Measurements from ENCODE around the gene LRRC19. TPM values are rescaled to one million over a fixed set of nuclear protein-coding genes. Genes with fewer than 3 reads are reported as not detected.

Gene LRRC19
- total RNA-seq, 2 donors from 2014 or later: 98.5 to 116 TPM

DNA sequence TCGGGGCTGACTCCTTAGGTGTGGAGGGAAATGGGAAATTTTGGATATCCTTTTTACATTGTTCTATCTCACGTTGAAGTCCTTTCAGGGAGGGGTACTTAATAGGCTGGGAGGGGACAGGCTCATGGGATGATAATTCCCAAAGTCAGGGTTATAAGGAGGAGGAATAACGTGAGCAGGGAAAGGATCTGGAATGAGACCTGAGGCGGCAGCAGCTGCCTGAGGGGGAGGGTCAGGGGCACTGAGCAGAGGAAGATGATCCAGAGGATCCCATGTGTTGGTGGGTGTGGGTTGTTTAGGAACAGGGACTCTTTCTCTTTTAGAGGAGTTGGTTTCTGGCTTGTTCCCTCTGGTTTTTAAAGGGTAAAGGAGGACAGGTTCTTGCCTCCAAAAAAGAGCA, 30.5 kb downstream of the LRRC19 start:
- ATAC-seq: no peak
- DNase-seq: no peak
- intact Hi-C loops (cut with DNase I, micrococcal nuclease): loop anchor here in 1 of 2 donors (5.0 kb wide), 1 partner anchor 228 kb away; no protein-coding TSS in a partner anchor

DNA sequence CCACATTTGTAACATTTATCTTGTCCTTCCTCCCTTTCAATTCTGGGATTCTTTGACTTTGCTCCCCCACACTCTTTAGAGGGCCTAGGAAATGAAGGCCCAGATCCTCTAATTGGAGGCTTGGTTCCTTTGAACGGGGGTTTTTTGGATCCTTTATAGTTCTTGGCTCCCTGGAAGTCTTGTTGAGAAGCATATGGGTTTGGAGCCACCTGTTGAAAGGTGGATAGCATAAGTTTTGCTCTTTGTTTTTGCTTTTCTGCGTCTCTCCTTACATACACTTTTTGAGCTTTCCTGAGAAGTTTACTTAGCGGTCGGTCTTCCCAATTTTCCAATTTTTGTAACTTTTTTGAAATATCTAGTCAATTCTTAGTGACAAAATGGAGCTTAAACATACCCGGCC, 31.5 kb downstream of the LRRC19 start:
- DNase-seq: no peak
- intact Hi-C loops (cut with DNase I, micrococcal nuclease): no loop called here
- no peak for ATAC-seq

- intact Hi-C loops (cut with DNase I, micrococcal nuclease): no loop called here
- ATAC-seq (no peak), DNase-seq (no peak)
Observed at GRCh38 chr9:26971721-26972120, 33.8 kb downstream of the LRRC19 start.

DNA sequence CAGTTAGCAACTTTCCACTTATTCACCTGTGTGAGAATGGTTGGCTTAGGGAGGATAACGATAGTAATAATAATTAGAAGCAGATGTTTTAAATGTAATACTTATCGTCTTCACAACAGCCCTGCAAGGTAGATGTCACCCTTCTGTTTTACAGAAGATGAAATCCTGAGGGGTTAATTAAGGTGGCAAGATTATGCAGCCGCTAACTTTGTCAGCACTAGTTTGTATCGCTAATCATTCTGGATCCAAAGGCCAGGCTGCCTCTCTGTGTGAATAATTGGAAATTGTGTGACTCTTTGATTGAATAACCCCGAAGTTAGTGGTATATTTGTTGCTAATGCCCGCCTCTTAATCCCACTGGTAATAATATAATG, 48.6 kb downstream of the LRRC19 start:
- ATAC-seq (no peak), DNase-seq (no peak)
- intact Hi-C loops (cut with DNase I, micrococcal nuclease): no loop called here

DNA sequence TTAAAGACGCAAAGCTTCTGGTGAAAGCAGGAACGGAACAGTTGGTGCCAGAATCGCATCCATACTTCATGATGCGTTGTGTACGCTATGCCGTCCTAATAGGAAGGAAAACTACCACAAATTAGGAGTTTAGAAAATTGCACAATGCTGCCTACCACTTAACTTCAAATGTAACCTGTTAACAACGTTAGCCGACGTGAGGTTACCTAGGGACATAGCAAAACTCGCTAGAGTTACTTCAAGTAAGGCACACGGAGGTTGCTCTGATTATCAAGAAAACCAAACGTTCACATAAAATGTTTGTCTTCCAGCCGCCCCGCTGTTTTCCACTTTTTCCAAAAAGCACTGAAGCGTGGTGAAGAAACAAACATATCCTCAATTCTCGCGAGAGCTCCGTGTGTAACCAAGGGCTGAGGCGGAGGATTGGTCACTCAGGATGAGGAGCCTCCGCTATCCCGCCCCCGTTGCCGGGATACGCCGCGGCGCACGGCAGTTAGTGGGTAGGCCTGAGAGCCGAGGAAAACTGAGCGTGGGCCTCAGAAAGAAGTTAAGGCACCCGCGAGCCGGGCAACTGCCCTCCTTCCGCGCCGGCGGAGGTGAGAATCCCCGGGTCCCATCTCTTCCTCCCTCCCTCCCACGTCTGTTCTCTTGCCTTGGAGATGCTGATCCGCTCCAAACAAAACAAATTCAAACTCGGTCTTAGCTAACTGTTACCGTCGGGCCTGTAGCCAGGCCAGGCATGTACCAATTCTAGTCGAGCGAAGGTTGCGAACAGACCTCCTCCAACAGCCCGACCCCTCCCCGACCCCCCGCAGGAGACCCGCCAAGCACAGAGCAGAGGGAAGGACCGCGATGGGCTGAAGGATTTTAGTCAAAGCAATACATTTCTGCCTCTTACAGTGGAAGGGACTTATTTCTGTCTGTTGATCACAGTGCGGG, 49.3 kb downstream of the LRRC19 start, which contains the start of gene IFT74:
TSS of gene IFT74 (plus strand) at position 492 of the 939 bp plus-strand sequence. CDS start 5,556 bp downstream, outside the sequence.
- DNase-seq (peak; percentile 98), ATAC-seq (peak; percentile 99)
- intact Hi-C loops (cut with DNase I, micrococcal nuclease): no loop called here

DNA sequence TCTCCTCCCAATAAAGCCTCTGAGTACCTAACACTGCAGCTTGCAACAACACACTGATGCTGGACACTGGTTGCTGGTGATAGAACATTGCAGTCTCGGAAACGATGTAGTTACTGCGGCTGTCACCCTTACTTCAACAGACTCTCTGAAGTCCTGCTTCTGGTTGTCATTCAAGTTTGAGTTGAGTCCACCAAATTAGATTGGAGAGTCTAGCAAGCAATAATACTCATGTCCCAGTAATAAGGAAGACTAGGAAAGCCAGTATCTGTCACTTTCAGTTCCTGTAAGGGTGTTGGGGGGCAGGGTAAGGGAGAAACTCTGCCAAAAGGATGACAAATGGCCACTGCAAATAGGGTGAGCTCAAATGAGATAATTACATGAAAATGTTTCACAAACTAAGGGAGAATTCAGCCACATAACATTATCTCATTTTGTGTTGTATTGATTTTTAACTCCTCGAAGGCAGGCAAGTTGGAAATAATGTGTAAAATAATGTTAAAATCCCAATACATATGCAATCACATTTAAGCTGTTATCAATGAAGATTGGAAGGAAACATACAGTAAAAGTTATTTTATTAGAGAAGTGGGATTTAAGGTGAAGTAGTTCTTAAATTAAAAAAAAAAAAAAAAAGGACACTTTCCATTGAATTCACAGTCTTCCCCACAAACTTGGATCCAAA, 50.1 kb downstream of the LRRC19 start:
- intact Hi-C loops (cut with DNase I, micrococcal nuclease): no loop called here
- peak; percentile 63 for ATAC-seq
- peak in 1 of 2 donors; percentile 39 for DNase-seq

DNA sequence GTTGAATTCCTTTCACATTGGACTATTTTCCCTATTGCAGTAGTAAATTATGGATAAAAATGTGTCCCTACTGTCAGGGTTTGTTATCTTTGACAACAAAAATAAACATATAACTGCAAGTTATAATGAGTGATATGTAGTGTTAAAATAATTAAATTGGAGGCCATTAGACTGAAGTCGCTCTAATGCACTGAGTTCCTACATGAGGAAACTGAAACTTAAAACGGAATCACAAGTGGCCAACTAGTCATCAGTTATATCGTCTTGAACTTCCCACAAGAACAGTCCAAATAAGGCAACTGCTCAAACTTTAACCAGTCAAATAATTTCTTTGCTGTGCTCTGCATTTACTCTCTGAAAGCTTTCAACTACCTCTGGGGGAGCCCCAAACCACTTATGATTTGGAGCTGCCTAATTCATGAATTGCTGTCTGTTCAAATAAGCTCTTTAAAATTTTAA, 51.4 kb downstream of the LRRC19 start:
- no peak for ATAC-seq
- intact Hi-C loops (cut with DNase I, micrococcal nuclease): no loop called here
- DNase-seq: no peak

GRCh38 chr9:26951794-26952193, 53.7 kb downstream of the LRRC19 start:
- DNase-seq (no peak), ATAC-seq (no peak)
- intact Hi-C loops (cut with DNase I, micrococcal nuclease): no loop called here

- no peak for ATAC-seq
- DNase-seq: no peak
- intact Hi-C loops (cut with DNase I, micrococcal nuclease): no loop called here
Observed at GRCh38 chr9:26950521-26950920, 55.0 kb downstream of the LRRC19 start.

- ATAC-seq (no peak), DNase-seq (no peak)
- intact Hi-C loops (cut with DNase I, micrococcal nuclease): loop anchor here in 1 of 2 donors (5.0 kb wide), 1 partner anchor 57 kb away; the partner anchor contains the start of gene CAAP1
Observed at GRCh38 chr9:26949637-26950069, 55.8 kb downstream of the LRRC19 start.

DNA sequence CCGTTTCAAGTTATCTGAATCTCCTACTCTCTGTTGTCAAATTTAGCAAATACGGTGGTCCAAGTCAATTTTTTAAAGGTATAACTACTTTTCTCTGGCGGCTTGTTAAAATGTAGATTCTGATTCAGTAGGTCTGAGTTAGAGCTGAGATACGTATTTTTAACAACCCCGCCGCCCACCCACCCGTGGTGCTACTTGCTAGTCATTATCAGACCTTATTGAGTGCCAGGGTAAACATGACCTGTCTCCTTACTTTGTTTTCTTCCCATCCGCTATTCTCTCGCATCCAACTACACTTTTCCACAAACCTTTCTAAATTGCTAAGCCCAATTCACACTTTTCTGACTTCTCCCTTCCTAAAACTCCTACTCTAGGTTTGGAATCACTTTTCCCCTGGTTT, 57.7 kb downstream of the LRRC19 start:
- DNase-seq: peak in 1 of 2 donors; percentile 34
- intact Hi-C loops (cut with DNase I, micrococcal nuclease): loop anchor here in 1 of 2 donors (5.0 kb wide), 1 partner anchor 55 kb away; the partner anchor contains the start of gene CAAP1
- ATAC-seq: no peak

DNA sequence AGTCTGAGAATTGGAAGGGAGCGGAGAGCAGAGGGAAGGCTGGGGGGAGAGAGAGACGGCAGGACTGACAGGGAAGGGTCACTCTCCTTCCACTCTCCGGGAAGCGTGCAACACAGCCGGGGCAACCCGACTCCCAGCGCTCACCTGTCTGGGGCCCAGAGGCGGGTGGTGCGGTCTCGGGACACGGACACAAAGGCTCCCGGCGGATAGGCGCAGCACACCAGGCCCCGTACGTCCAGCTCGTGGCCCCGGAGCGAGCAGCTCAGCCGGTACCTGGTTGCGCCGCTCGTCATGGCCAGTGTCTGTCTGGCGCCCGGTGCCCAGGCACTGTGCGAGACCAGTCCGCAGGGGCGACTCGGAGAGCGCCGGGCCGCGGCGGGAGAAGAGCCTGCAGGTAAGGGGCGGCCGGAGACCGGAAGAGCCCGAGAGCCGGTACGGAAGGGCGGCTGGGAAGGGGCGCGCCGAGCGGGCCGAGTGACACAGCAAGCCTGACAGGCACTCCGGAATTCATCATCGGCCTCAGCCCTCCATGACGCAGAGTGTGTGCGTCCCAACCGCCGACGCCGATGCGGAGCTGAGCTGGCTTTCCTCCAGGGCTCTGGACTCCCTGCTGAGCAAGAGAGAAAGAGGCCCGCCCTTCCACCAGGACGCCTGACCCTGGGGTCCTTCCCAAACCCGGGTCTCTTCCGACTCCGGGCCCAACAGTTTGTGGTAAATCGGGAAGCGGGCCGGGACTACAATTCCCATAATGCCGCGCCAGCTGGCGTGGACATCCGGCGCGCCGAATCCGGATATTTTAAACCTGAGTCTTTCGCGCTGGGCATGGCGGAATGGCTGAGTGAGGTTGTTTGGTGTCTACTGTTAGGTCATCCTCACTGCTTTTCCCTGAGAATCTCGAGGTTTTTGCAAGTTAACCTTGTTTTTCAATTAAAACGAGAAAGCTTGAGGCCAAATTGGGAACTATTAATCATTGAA, 58.4 kb downstream of the LRRC19 start, which contains the start of gene PLAA:
TSS of gene PLAA (minus strand) at position 490 of the 975 bp plus-strand sequence. CDS start at position 293, 197 bp downstream.
- peak; percentile 91 to 92 for DNase-seq
- ATAC-seq: peak; percentile 99
- intact Hi-C loops (cut with DNase I, micrococcal nuclease): loop anchor here in 1 of 2 donors (5.0 kb wide), 1 partner anchor 55 kb away; the partner anchor contains the start of gene CAAP1

- no peak for ATAC-seq
- intact Hi-C loops (cut with DNase I, micrococcal nuclease): loop anchor here in 1 of 2 donors (5.0 kb wide), 1 partner anchor 53 kb away; the partner anchor contains the start of gene CAAP1
- no peak for DNase-seq
Observed at GRCh38 chr9:26945591-26945990, 59.9 kb downstream of the LRRC19 start.

Other genes starting within 250 kb of the LRRC19 start
- 10 to 100 TPM; 29.8 to 34.4 TPM for gene CAAP1, start 112.9 kb downstream of the LRRC19 start, total RNA-seq
- 10 to 100 TPM; 26.8 to 28.8 TPM for gene PLAA, start 58.4 kb downstream of the LRRC19 start, total RNA-seq
- 10 to 100 TPM; 14.9 to 17.2 TPM for gene IFT74, start 49.3 kb downstream of the LRRC19 start, total RNA-seq
- 1 to 10 TPM; 2.4 to 4.2 TPM for gene TEK, start 103.6 kb upstream of the LRRC19 start, total RNA-seq

All from left colon (tissue), 2 donors.